ENCODE data around the gene CASZ1. TPM values are rescaled to one million over a fixed set of nuclear protein-coding genes. Genes with fewer than 3 reads are reported as not detected.

Gene CASZ1
- total RNA-seq, 2 experiments from 2014 or later: 1.7 to 2.0 TPM

DNA sequence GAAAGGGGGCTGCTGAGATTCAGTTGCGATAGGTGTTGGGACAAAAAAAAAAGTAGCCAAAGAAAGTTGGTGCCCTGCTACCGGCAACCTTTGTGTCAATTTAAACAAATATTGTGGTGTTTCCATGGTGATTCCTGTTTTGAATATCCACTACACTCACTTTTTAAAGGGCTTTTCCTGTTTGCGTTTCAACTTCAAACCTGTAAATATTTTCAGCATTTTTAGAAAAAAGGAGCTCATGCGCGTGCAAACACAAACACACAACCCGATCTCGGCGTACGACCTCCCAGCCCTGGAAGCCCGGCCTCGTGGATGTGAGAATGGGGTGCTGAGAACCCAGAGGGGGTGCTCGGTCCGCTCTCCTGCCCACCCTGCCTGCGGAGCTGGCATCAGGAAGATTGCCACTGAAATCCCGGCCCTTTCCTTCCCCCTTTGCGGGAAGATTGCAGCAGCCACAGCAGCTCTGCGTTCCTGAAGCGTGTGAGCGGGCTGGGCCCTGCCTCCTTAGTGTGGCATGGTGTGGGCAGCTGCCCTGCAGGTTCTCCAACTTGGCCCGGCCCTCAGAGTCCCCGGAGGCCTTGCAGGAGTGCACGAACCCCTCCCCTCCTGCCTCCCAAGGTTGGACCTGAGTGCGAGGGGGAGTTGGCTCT lies 34.8 kb downstream of the CASZ1 start:
- Mint-ChIP-seq H3K27me3 (ENCODE audit: low read depth) (no peaks in the 10 kb centered on the region), H3K4me1 (ENCODE audit: low read depth) (no peaks in the 10 kb centered on the region), H3K27ac (no peak overlapping the region), H3K36me3 (ENCODE audit: low read depth) (no peaks in the 10 kb centered on the region), H3K4me3 (no peak overlapping the region), H3K9me3 (no peaks in the 10 kb centered on the region)
- intact Hi-C loops (cut with micrococcal nuclease): no loop called here
- CTCF ChIA-PET: no interaction called here
- no peak for DNase-seq

DNA sequence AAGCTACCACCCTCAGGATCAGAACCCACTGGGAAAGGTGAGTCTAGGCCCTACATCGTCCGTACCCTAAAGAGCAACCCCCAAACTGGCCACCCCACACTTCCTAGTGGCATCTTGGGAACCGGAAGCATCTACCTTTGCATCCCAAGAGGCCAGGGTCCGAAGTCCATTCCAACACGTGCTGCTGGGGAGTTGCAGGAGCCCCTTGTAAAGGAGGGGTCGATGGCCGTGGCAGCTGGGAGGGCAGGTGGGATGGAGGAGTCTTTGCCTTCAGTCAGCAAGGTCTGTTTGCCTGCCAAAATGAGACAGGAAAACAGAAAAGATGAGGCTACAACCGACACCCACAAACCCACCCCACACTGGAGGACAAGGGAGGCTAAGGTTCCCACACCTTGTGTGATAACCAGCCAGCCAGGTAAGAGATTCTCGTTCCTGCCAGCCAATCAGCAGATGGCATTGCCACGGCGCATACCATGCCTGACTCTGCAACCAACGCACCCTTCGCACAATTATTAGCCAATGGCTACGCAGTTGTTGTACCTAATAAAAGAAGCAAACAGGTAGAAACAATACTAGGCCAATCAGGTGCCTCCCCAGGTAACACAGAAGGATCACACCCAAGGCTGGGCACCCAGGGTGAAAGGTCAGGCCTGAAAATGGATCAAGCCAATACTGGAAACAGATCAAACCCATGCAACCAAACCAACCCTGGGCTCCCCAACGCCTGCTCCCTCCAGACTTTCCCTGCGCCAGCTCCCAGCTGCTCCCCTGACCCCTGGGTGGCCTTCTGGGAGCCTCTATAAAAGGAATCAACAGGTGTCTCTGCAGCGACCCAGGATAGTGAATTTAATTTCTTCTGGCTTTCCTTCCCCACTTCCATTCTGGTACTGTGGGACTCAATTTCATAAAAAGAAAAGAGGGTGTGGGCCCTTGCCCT lies 35.6 kb downstream of the CASZ1 start:
- H3K27me3 Mint-ChIP-seq (ENCODE audit: low read depth): no peaks in the 10 kb centered on the region
- peaks cover 4% of the 10 kb centered on the region for H3K4me1 Mint-ChIP-seq (ENCODE audit: low read depth)
- DNase-seq: no peak
- CTCF ChIA-PET: no interaction called here
- H3K27ac Mint-ChIP-seq: no peak overlapping the region
- H3K9me3 Mint-ChIP-seq: no peaks in the 10 kb centered on the region
- intact Hi-C loops (cut with micrococcal nuclease): no loop called here
- no peak overlapping the region for H3K4me3 Mint-ChIP-seq
- no peaks in the 10 kb centered on the region for H3K36me3 Mint-ChIP-seq (ENCODE audit: low read depth)

DNA sequence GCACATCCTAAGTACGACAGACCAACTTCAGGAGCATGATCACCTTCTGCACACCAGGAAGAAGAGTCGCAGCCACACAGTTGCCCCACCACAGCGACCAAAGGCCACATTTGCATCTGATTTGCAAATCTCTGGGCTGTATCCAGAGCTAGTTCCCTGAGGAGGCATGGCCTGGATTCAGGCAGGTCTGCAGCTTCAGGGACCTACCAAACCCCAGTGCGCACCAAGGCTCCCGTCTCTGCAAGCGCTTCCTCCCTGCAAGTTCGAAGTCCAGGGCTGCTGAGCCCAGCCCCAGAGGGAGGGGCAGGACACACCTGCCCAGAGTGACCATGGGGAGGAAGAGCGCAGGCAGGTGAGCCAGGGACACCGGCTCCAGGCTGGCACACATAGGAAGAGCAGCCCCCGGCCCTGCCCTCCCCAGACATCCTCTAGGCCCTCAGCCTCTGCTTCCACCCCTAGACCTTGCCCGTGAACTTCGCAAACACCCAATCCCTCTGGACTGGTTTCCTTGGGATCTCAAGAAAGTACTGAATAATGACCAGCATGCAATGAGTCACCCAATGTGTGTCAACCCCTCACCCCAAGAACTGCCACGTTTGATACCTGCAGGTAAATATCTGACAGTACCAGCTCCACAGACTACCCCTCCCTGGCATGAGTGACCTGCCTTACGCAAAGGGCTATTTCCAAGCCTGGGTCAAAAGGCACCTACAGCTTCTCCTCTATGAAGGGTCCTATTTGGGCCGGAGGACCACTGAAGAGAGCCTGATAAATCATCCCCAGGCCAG lies 36.8 kb downstream of the CASZ1 start:
- no peaks in the 10 kb centered on the region for H3K27me3 Mint-ChIP-seq (ENCODE audit: low read depth)
- no peaks in the 10 kb centered on the region for H3K9me3 Mint-ChIP-seq
- H3K36me3 Mint-ChIP-seq (ENCODE audit: low read depth): no peaks in the 10 kb centered on the region
- H3K4me3 Mint-ChIP-seq: no peak overlapping the region
- no peak overlapping the region for H3K27ac Mint-ChIP-seq
- CTCF ChIA-PET: no interaction called here
- peaks cover 6% of the 10 kb centered on the region for H3K4me1 Mint-ChIP-seq (ENCODE audit: low read depth)
- intact Hi-C loops (cut with micrococcal nuclease): no loop called here
- DNase-seq: no peak

DNA sequence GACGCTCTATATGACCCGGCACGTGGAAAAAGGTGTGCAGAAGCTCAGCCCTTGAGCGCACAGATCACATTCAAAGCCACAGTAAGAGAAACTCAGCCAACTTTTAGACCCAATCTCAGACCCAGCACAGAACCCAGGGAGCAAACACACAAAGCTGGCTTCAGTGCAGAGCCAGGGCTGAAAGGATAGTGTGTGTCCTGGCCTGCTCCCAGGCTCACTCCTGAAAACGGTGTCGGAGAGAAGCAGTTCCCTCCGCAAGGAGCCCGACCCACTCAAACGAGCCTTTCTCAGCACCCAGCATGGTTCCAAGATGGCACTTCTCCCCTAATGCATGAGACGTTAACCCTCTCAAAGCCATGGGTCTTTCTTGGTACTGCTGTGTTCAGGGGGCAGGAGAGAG lies 39.6 kb downstream of the CASZ1 start:
- intact Hi-C loops (cut with micrococcal nuclease): no loop called here
- CTCF ChIA-PET: no interaction called here
- Mint-ChIP-seq H3K27me3 (ENCODE audit: low read depth) (no peaks in the 10 kb centered on the region), H3K4me3 (no peak overlapping the region), H3K36me3 (ENCODE audit: low read depth) (no peaks in the 10 kb centered on the region), H3K9me3 (no peaks in the 10 kb centered on the region), H3K4me1 (ENCODE audit: low read depth) (peaks cover 6% of the 10 kb centered on the region), H3K27ac (no peak overlapping the region)
- DNase-seq: no peak

DNA sequence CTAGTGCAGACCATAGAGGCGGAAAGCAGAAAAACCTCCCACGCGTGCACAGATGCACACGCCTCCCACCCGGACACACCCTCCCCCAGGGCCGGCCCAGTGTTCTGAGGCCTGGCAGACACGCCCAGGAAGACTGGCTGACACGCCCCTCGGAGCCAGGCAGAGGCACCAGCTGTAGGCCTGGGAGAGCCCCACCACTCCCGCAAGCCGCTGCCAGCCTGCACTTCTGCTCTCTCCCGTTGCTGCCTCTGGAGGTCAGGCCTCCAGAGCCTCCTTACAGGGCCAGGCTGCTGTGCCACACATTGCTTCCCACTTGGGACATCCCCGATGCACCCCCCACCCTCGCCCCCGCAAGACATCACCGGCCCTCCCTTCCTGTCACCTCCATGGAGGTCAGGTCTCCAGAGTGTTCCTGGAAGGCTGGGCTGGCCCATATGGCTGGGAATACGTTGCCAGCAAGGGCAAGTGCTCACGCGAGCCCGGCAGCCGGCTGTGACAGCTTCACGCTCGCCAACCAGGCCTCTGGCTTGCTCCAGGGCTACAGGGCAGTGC lies 40.4 kb downstream of the CASZ1 start:
- H3K4me1 Mint-ChIP-seq (ENCODE audit: low read depth): peaks cover 6% of the 10 kb centered on the region
- intact Hi-C loops (cut with micrococcal nuclease): no loop called here
- no peak overlapping the region for H3K27ac Mint-ChIP-seq
- CTCF ChIA-PET: no interaction called here
- no peaks in the 10 kb centered on the region for H3K36me3 Mint-ChIP-seq (ENCODE audit: low read depth)
- H3K4me3 Mint-ChIP-seq: no peak overlapping the region
- peak; percentile 81 for DNase-seq
- no peaks in the 10 kb centered on the region for H3K9me3 Mint-ChIP-seq
- no peaks in the 10 kb centered on the region for H3K27me3 Mint-ChIP-seq (ENCODE audit: low read depth)

DNA sequence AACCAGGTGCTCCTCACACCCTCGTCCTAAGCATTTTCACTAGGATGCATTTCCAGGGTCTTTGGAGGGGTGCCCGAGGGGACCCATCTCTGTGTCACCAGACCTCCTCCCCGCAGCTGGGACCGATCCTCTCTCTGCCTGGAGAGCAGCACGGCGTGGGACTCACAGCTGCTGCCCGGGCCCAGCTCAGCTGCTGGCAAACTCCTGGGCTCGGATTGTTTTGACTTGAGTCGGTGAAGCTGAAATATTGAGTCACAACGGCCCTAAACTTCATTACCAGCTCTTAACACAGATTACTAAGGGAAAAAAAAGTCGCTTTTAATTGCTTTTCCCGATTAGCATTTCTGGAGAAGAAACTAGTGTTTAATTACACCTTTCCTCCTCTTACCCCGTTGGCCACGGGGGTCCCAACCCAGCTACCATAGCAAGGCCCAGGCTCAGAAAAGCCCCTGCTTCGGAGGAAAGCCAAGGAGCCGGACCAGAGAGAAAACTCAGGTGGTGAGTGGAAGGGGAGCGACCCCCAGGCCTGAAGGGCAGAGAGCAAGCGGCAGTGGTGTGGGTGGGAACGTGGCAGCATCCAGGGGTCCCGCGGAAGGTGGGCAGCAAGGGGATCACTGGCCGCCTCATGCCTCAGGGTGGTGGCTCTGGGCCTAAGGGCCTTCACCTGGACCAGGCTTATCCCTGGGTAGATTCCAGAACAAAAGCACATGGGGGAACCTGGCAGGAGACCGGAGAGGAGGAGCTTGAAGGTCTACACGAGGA lies 41.7 kb downstream of the CASZ1 start:
- no peaks in the 10 kb centered on the region for H3K27me3 Mint-ChIP-seq (ENCODE audit: low read depth)
- H3K9me3 Mint-ChIP-seq: no peaks in the 10 kb centered on the region
- no peak overlapping the region for H3K27ac Mint-ChIP-seq
- CTCF ChIA-PET: no interaction called here
- no peak overlapping the region for H3K4me3 Mint-ChIP-seq
- DNase-seq: no peak
- H3K36me3 Mint-ChIP-seq (ENCODE audit: low read depth): no peaks in the 10 kb centered on the region
- intact Hi-C loops (cut with micrococcal nuclease): no loop called here
- H3K4me1 Mint-ChIP-seq (ENCODE audit: low read depth): peaks cover 6% of the 10 kb centered on the region

DNA sequence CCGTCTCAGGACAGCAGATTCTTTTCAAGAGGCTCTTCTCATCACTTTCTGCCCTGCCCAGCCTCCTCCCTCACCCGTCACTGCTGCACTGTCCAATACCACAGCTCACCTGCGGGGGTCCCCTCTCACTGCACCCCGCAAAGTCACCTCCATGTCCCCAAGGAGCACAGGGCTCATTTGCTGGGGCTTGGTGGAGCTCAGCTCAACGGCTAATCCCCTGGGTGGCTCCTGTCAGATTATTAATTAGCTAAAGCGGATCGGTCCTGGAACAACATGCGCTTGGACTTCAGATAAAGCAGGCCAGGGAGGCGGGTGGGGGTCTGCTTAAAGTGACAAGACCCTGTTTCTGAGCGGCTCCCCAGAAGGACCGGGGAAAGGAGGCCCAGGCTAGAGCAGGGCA lies 43.1 kb downstream of the CASZ1 start:
- no peak overlapping the region for H3K4me3 Mint-ChIP-seq
- no peaks in the 10 kb centered on the region for H3K9me3 Mint-ChIP-seq
- no peak overlapping the region for H3K27ac Mint-ChIP-seq
- intact Hi-C loops (cut with micrococcal nuclease): no loop called here
- H3K4me1 Mint-ChIP-seq (ENCODE audit: low read depth): peaks cover 6% of the 10 kb centered on the region
- H3K36me3 Mint-ChIP-seq (ENCODE audit: low read depth): no peaks in the 10 kb centered on the region
- CTCF ChIA-PET: no interaction called here
- DNase-seq: peak; percentile 14
- H3K27me3 Mint-ChIP-seq (ENCODE audit: low read depth): no peaks in the 10 kb centered on the region

DNA sequence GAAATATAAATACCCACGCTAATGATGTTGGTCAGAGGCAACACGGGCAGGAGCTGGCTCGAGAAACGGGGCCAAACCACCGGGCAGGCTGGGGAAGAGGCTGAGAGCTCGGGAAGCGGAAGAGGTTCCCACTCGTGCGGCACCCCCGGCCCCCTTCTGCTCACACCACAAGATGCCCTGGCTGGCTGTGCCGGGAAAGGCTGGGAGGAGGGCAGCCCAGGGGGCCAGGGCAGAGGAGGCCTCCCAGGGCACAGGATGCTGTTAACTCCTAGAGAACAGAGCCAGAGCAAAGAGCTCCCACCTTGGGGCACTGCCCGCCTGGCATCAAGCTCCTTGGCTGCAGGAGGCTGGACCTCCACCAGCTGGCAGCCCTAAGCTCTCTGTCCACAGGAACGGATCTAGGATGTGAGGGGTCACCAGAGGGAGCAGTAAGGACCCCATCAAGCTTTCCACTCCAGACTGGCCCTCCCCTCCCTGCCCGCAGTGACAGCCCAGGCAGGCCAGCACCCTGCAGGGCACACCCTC lies 44.8 kb downstream of the CASZ1 start:
- Mint-ChIP-seq H3K4me3 (no peak overlapping the region), H3K27me3 (ENCODE audit: low read depth) (no peaks in the 10 kb centered on the region), H3K27ac (no peak overlapping the region), H3K9me3 (no peaks in the 10 kb centered on the region), H3K36me3 (ENCODE audit: low read depth) (no peaks in the 10 kb centered on the region), H3K4me1 (ENCODE audit: low read depth) (peaks cover 6% of the 10 kb centered on the region)
- DNase-seq: no peak
- CTCF ChIA-PET: interaction anchor here (0.5 to 1.1 kb wide), 2 partner anchors 10 to 972 kb away, joined by 3 read pairs; no protein-coding TSS in a partner anchor
- intact Hi-C loops (cut with micrococcal nuclease): no loop called here

DNA sequence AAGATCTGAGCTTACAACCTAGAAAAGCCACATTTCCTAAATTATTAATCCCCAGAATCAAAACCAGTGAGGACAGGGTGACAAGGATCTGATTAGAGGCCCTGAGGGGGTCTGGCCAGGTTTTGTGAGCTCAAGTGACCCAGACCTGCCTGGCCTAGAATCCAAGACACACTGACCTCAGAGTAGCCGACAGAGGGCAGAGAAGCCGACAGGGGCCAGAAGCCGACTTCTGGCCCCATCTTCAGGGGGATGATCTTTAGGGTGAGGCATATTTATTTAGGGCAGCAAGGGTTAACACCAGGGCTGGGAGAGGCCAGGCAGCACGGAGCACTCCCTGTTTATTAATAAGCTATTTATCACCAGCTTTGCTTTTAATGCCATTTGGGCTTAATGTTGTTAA lies 45.3 kb downstream of the CASZ1 start:
- Mint-ChIP-seq H3K9me3 (no peaks in the 10 kb centered on the region), H3K4me3 (no peak overlapping the region), H3K36me3 (ENCODE audit: low read depth) (no peaks in the 10 kb centered on the region), H3K27me3 (ENCODE audit: low read depth) (no peaks in the 10 kb centered on the region), H3K27ac (no peak overlapping the region), H3K4me1 (ENCODE audit: low read depth) (peaks cover 6% of the 10 kb centered on the region)
- CTCF ChIA-PET: interaction anchor here (0.5 to 1.1 kb wide), 2 partner anchors 10 to 972 kb away, joined by 3 read pairs; no protein-coding TSS in a partner anchor
- DNase-seq: no peak
- intact Hi-C loops (cut with micrococcal nuclease): no loop called here

DNA sequence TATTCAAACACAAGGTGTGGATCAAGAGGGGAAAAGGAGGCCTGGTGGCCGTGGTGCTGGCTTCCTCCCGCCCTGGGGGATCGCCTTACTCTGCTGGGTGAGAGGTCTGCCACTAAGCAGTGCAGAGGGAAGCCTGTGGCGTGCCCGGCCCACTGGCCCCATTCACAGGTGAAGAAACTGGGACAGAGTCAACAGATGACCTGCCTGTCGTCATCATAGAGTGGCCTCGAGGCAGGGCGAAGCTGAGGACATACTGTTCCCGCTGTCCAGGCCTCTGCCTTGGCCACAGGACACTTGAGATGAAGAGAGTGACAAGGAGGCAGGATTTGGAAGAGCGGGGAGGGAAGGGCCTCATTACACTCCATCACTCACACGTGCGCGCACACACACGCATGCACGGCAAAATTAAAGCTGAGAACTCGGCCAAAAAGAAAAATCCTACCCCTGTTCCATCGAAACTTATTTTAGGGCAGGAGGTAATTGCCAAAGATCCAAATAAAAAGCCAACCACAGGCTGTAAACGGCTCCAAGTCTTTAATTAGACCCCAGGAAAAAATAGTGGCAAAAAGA lies 50.5 kb downstream of the CASZ1 start:
- H3K36me3 Mint-ChIP-seq (ENCODE audit: low read depth): no peaks in the 10 kb centered on the region
- no peaks in the 10 kb centered on the region for H3K4me1 Mint-ChIP-seq (ENCODE audit: low read depth)
- H3K4me3 Mint-ChIP-seq: no peak overlapping the region
- intact Hi-C loops (cut with micrococcal nuclease): no loop called here
- H3K9me3 Mint-ChIP-seq: no peaks in the 10 kb centered on the region
- H3K27ac Mint-ChIP-seq: no peak overlapping the region
- CTCF ChIA-PET: no interaction called here
- no peaks in the 10 kb centered on the region for H3K27me3 Mint-ChIP-seq (ENCODE audit: low read depth)
- DNase-seq: no peak

DNA sequence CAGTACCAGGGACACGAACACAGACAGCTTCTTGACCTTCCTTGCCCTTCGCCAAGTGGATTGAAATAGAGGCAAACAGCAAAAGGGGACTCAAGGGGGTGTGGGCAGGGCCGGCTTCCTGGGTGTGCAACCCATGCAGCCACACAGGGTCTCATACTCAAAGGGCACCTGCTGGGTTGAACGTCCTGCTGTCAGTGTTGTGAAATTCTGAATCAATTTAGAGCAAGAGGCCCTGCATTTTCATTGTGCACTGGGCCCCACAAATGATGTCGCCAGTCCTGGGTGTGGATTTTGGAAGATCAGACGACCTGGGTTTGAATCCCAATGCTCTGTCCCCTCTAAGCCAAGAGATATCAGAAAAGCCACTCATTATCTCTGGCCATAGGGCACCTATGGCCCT lies 51.1 kb downstream of the CASZ1 start:
- intact Hi-C loops (cut with micrococcal nuclease): no loop called here
- H3K9me3 Mint-ChIP-seq: no peaks in the 10 kb centered on the region
- no peaks in the 10 kb centered on the region for H3K36me3 Mint-ChIP-seq (ENCODE audit: low read depth)
- H3K4me3 Mint-ChIP-seq: no peak overlapping the region
- H3K27ac Mint-ChIP-seq: no peak overlapping the region
- DNase-seq: no peak
- H3K27me3 Mint-ChIP-seq (ENCODE audit: low read depth): no peaks in the 10 kb centered on the region
- CTCF ChIA-PET: no interaction called here
- no peaks in the 10 kb centered on the region for H3K4me1 Mint-ChIP-seq (ENCODE audit: low read depth)
